ENCODE measurements around the gene DUS4L. TPM values are rescaled to one million over a fixed set of nuclear protein-coding genes. Genes with fewer than 3 reads are reported as not detected.

Gene DUS4L
- total and polyA plus RNA-seq, 2 donors = 7.6 to 7.8 TPM

DNA sequence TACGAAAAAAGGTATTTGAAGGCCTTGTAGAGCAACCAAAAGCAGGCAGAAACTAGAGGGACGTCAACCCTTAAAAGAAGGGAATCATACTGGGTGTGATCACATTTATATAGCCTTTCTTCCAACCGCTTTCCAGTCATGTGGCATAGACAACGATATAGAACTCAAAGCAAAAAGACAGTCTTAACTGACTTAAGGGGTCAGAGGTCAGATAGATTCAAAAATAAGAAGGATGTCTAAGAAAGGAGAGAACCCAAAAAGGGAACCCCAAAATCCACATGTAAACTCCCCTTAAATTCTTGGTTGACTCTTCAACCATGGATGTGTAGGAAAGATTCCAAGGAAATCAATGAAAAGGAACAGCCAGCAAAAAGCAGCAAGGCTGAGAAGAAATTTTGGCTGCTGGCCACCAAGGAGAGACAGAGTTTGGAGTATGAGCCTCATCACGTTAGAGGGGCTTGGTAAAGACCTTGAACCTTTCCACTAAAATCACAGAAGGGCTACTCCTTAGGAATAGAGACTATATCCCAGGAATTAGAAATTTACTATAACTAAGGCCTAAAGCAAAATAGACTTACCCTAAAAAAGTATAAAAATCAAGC lies 24.9 kb downstream of the DUS4L start:
- WGBS = 96% methylated on average over 5 of the region's 5 CpGs
- H3K36me3 ChIP-seq (ENCODE audit: control insufficient read depth in 2 of 2, insufficient read depth in 2 of 2, low read length in 1 of 2) = peaks cover 0 to 7% of the 10 kb centered on the region in 2 donors
- no peak overlapping the region for H3K4me3 ChIP-seq (ENCODE audit: low read length in 2 of 2)
- no peak overlapping the region for H3K27ac ChIP-seq (ENCODE audit: low read depth in 1 of 2, low read length in 1 of 2)
- H3K4me1 ChIP-seq (ENCODE audit: control insufficient read depth in 2 of 2, insufficient read depth in 2 of 2, low read length in 2 of 2) = no peaks in the 10 kb centered on the region
- no peak for DNase-seq (ENCODE audit: low read depth in 6 of 9, low spot score in 9 of 9)
- no peaks in the 10 kb centered on the region for H3K27me3 ChIP-seq (ENCODE audit: control insufficient read depth in 2 of 2, insufficient read depth in 1 of 2, low read length in 1 of 2)
- H3K9me3 ChIP-seq (ENCODE audit: control insufficient read depth in 2 of 2, insufficient read depth in 1 of 2, low read length in 1 of 2) = no peaks in the 10 kb centered on the region

DNA sequence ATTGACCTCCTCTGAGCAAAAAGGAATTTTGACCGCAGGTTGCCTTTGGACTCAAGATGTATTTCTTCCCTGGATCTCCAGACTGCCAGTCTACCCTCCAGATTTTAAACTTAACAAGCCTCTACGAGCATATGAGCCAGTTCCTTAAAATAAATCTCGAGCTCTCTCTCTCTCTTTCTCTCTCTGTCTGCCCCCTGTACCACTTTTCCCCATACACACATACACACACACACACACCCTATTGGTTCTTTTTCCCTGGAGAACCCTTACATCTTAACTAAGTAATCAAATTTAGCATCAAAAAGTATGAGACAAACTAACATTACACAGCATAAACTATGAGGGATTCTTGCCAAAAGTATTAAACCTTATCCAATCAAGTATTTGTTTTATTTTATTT lies 27.6 kb downstream of the DUS4L start:
- Histone ChIP-seq H3K9me3 (ENCODE audit: control insufficient read depth in 2 of 2, insufficient read depth in 1 of 2, low read length in 1 of 2) (no peaks in the 10 kb centered on the region), H3K4me3 (ENCODE audit: low read length in 2 of 2) (no peak overlapping the region), H3K36me3 (ENCODE audit: control insufficient read depth in 2 of 2, insufficient read depth in 2 of 2, low read length in 1 of 2) (peaks cover 0 to 5% of the 10 kb centered on the region in 2 donors), H3K4me1 (ENCODE audit: control insufficient read depth in 2 of 2, insufficient read depth in 2 of 2, low read length in 2 of 2) (no peaks in the 10 kb centered on the region), H3K27ac (ENCODE audit: low read depth in 1 of 2, low read length in 1 of 2) (no peak overlapping the region), H3K27me3 (ENCODE audit: control insufficient read depth in 2 of 2, insufficient read depth in 1 of 2, low read length in 1 of 2) (no peaks in the 10 kb centered on the region)
- DNase-seq (ENCODE audit: low read depth in 6 of 9, low spot score in 9 of 9) = no peak
- WGBS = 94% methylated on average over 3 of the region's 3 CpGs

DNA sequence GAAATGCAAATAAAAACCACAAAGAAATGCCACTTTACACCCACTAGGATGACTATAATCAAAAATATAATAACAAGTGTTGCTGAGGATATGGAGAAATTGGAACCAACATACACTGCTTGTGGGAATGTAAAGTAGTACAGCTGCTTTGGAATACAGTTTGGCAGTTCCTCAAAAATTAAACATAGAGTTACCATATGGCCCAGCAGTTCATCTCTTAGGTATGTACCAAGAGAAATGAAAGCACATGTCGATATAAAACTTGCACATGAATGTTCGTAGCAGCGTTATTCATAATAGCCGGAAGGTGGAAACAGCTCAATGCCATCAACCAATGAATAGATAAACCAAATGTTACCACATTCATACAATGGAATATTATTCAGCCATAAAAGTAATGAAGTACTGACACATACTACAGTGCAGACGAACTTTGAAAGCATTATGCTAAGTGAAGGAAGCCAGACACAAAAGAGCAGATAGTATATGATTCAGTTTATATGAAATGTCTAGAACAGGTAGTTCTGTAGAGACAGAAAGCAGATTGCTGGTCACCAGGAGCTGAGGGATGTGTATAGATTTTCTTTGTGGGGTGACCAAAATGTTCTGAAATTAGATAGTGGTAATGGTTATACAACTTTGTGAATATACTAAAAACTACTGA lies 28.7 kb downstream of the DUS4L start:
- no peak for DNase-seq (ENCODE audit: low read depth in 6 of 9, low spot score in 9 of 9)
- Histone ChIP-seq H3K36me3 (ENCODE audit: control insufficient read depth in 2 of 2, insufficient read depth in 2 of 2, low read length in 1 of 2) (peaks cover 0 to 7% of the 10 kb centered on the region in 2 donors), H3K4me1 (ENCODE audit: control insufficient read depth in 2 of 2, insufficient read depth in 2 of 2, low read length in 2 of 2) (no peaks in the 10 kb centered on the region), H3K9me3 (ENCODE audit: control insufficient read depth in 2 of 2, insufficient read depth in 1 of 2, low read length in 1 of 2) (no peaks in the 10 kb centered on the region), H3K4me3 (ENCODE audit: low read length in 2 of 2) (no peak overlapping the region), H3K27me3 (ENCODE audit: control insufficient read depth in 2 of 2, insufficient read depth in 1 of 2, low read length in 1 of 2) (no peaks in the 10 kb centered on the region), H3K27ac (ENCODE audit: low read depth in 1 of 2, low read length in 1 of 2) (no peak overlapping the region)
- over 99% methylated on average over 5 of the region's 5 CpGs for WGBS

DNA sequence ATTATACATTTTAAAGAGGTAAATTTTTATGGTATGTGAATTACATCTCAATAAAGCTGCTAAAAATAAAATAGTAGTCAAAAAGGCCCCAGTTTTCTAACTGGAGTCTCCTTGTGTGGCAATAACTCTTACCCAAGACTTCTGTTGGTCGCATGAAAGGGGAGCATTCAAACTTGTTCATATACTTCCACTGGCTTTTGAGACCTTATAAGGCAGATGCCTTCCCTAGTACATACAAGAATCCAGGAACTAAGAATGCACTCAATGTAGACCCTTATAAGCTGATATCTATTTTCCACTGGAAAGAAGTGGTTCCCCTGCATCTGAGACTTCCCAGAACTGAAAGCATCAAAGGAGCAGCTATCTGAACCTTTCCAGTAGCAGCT lies 29.2 kb downstream of the DUS4L start:
- Histone ChIP-seq H3K9me3 (ENCODE audit: control insufficient read depth in 2 of 2, insufficient read depth in 1 of 2, low read length in 1 of 2) (no peaks in the 10 kb centered on the region), H3K4me1 (ENCODE audit: control insufficient read depth in 2 of 2, insufficient read depth in 2 of 2, low read length in 2 of 2) (no peaks in the 10 kb centered on the region), H3K4me3 (ENCODE audit: low read length in 2 of 2) (no peak overlapping the region), H3K36me3 (ENCODE audit: control insufficient read depth in 2 of 2, insufficient read depth in 2 of 2, low read length in 1 of 2) (peaks cover 0 to 7% of the 10 kb centered on the region in 2 donors), H3K27me3 (ENCODE audit: control insufficient read depth in 2 of 2, insufficient read depth in 1 of 2, low read length in 1 of 2) (no peaks in the 10 kb centered on the region), H3K27ac (ENCODE audit: low read depth in 1 of 2, low read length in 1 of 2) (no peak overlapping the region)
- DNase-seq (ENCODE audit: low read depth in 6 of 9, low spot score in 9 of 9) = no peak
- WGBS = 100% methylated on average over 1 of the region's 1 CpG

DNA sequence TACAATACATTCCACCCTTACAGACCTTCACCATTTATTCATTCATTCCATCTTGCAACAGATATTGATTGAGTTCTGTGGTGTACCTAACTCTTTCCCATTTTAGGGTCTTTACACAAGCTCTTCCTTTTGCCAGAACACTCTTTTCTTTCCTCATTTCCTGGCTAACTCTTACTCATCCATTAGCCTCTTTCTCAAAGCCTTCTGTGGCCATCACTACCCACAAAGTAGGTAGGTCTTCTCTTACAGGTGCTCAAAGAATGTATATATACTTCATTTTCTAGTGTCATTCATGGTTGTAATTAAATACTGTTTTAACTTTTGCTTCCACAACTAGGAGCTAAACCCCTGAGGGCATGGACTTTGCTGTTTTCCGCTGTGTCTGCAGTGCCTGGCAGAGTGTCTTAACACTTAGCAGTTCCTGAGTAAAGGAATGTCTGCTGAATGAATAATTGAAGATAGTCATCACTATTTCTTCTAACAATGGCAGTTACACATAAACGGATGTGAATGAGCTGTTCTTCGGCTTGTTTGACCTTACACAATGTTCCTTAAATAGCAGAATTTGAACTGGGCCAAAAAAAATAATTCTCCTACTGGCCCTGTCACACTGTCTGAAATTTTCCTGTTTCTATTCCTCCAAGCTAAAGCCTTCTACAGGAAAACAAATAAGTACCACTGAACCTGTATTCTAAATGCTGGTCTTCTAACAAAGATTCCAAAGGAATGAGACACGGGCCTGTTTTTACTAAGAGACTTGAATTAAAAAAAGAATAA lies 31.4 kb downstream of the DUS4L start:
- WGBS = 91% methylated on average over 4 of the region's 4 CpGs
- DNase-seq (ENCODE audit: low read depth in 6 of 9, low spot score in 9 of 9) = no peak
- H3K36me3 ChIP-seq (ENCODE audit: control insufficient read depth in 2 of 2, insufficient read depth in 2 of 2, low read length in 1 of 2) = peaks cover 0 to 7% of the 10 kb centered on the region in 2 donors

DNA sequence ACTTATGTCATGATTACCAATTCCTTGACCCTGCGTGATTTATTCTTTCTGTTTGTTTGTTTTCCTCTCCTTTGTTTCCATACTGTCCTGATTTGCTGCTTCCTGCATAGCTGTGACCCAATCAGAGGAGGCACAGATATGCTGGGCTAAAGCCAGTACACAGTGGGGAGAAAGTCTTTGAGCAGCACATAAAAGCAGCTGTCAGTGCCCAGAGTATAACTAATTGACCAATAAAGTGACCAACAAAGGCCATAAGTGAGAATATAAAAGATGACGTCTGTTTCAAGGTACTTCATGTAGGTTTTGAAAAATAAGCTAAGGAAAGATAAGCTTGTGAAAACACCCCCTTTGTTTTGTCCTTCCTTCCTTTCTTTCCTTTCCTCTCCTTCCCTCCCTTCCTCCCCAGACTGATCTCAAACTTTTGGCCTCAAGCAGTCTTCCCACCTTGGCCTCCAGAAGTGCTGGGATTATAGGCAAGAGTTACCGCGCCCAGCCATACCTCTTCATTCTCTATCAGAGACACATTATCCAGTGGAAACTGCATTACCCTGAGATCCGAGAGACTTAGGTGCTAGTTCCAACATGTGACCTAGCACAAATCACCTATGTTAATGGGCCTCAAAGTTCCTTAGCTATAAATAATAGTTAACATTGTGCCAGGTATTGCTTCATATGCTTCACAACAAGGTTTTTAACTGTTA lies 33.3 kb downstream of the DUS4L start:
- 96% methylated on average over 5 of the region's 5 CpGs for WGBS
- no peak overlapping the region for H3K27ac ChIP-seq (ENCODE audit: low read depth in 1 of 2, low read length in 1 of 2)

More for the DNA sequence above, 31.4 kb downstream of the DUS4L start:
- Histone ChIP-seq H3K27me3 (ENCODE audit: control insufficient read depth in 2 of 2, insufficient read depth in 1 of 2, low read length in 1 of 2) (no peaks in the 10 kb centered on the region), H3K27ac (ENCODE audit: low read depth in 1 of 2, low read length in 1 of 2) (no peak overlapping the region), H3K9me3 (ENCODE audit: control insufficient read depth in 2 of 2, insufficient read depth in 1 of 2, low read length in 1 of 2) (no peaks in the 10 kb centered on the region), H3K4me1 (ENCODE audit: control insufficient read depth in 2 of 2, insufficient read depth in 2 of 2, low read length in 2 of 2) (no peaks in the 10 kb centered on the region), H3K4me3 (ENCODE audit: low read length in 2 of 2) (no peak overlapping the region)

DNA sequence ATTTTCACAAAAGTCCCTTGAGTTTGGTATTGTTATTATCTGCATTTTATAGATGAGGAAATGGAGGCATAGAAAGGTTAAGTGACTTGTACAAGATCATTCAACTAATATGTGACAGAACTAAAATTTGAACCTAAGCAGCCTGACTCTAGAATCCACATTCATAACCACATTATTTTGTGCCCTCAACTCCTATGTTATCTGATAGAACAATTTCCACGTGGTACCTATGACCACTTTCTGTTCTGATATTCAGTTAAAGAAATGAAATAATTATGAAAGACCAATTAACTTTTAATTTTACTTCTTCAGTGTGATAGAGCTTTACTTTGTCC lies 33.8 kb downstream of the DUS4L start:
- H3K27ac ChIP-seq (ENCODE audit: low read depth in 1 of 2, low read length in 1 of 2) = no peak overlapping the region
- no peaks in the 10 kb centered on the region for H3K9me3 ChIP-seq (ENCODE audit: control insufficient read depth in 2 of 2, insufficient read depth in 1 of 2, low read length in 1 of 2)
- no peak for DNase-seq (ENCODE audit: low read depth in 6 of 9, low spot score in 9 of 9)
- H3K4me3 ChIP-seq (ENCODE audit: low read length in 2 of 2) = no peak overlapping the region
- no peaks in the 10 kb centered on the region for H3K4me1 ChIP-seq (ENCODE audit: control insufficient read depth in 2 of 2, insufficient read depth in 2 of 2, low read length in 2 of 2)
- H3K36me3 ChIP-seq (ENCODE audit: control insufficient read depth in 2 of 2, insufficient read depth in 2 of 2, low read length in 1 of 2) = peaks cover 0 to 7% of the 10 kb centered on the region in 2 donors
- H3K27me3 ChIP-seq (ENCODE audit: control insufficient read depth in 2 of 2, insufficient read depth in 1 of 2, low read length in 1 of 2) = no peaks in the 10 kb centered on the region
- WGBS = 96% methylated on average over 1 of the region's 1 CpG

More for the DNA sequence above, 33.3 kb downstream of the DUS4L start:
- Histone ChIP-seq H3K36me3 (ENCODE audit: control insufficient read depth in 2 of 2, insufficient read depth in 2 of 2, low read length in 1 of 2) (peaks cover 0 to 7% of the 10 kb centered on the region in 2 donors), H3K4me3 (ENCODE audit: low read length in 2 of 2) (no peak overlapping the region), H3K4me1 (ENCODE audit: control insufficient read depth in 2 of 2, insufficient read depth in 2 of 2, low read length in 2 of 2) (no peaks in the 10 kb centered on the region), H3K27me3 (ENCODE audit: control insufficient read depth in 2 of 2, insufficient read depth in 1 of 2, low read length in 1 of 2) (no peaks in the 10 kb centered on the region), H3K9me3 (ENCODE audit: control insufficient read depth in 2 of 2, insufficient read depth in 1 of 2, low read length in 1 of 2) (no peaks in the 10 kb centered on the region)
- DNase-seq (ENCODE audit: low read depth in 6 of 9, low spot score in 9 of 9) = no peak

DNA sequence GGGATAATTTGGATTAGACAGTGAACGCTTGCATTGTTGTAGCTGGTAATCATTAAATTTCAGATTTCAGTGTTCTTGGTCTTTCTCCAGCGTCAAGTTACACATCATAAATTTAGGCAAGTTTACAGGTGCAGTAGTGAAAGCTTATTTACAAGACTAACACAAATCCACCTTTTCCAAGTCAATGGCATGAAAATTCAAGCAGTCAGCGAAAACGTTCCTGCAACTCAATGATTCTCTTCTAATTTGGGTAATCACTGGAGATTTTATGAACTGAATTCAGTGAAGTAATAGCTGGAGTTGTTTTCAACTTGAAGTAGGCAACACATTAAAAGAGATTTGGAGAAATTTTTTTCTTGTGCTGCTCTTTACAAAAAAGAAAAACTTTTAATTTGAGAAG lies 34.2 kb downstream of the DUS4L start:
- no peak overlapping the region for H3K27ac ChIP-seq (ENCODE audit: low read depth in 1 of 2, low read length in 1 of 2)
- no peaks in the 10 kb centered on the region for H3K9me3 ChIP-seq (ENCODE audit: control insufficient read depth in 2 of 2, insufficient read depth in 1 of 2, low read length in 1 of 2)
- no peak for DNase-seq (ENCODE audit: low read depth in 6 of 9, low spot score in 9 of 9)
- no peak overlapping the region for H3K4me3 ChIP-seq (ENCODE audit: low read length in 2 of 2)
- H3K36me3 ChIP-seq (ENCODE audit: control insufficient read depth in 2 of 2, insufficient read depth in 2 of 2, low read length in 1 of 2) = peaks cover 0 to 7% of the 10 kb centered on the region in 2 donors
- no peaks in the 10 kb centered on the region for H3K27me3 ChIP-seq (ENCODE audit: control insufficient read depth in 2 of 2, insufficient read depth in 1 of 2, low read length in 1 of 2)
- WGBS = 93% methylated on average over 4 of the region's 4 CpGs
- no peaks in the 10 kb centered on the region for H3K4me1 ChIP-seq (ENCODE audit: control insufficient read depth in 2 of 2, insufficient read depth in 2 of 2, low read length in 2 of 2)

DNA sequence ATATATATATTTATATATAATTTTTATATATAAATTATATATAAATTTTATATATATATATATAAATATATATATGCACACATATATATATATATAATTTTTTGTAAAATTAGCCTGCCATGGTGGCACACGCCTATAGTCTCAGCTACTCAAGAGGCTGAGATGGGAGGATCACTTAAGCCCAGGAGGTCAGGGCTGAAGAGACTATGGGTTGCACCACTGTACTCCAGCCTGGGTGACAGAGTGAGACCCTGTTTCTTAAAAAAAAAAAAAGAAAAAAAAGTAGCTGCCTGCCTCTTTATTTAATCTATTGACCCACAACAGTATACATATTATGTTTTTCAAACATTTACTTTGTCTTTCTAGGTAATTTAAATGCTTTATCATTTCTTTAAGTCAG lies 35.5 kb downstream of the DUS4L start:
- Histone ChIP-seq H3K4me1 (ENCODE audit: control insufficient read depth in 2 of 2, insufficient read depth in 2 of 2, low read length in 2 of 2) (no peaks in the 10 kb centered on the region), H3K27ac (ENCODE audit: low read depth in 1 of 2, low read length in 1 of 2) (no peak overlapping the region), H3K36me3 (ENCODE audit: control insufficient read depth in 2 of 2, insufficient read depth in 2 of 2, low read length in 1 of 2) (peaks cover 2 to 7% of the 10 kb centered on the region in 2 donors), H3K4me3 (ENCODE audit: low read length in 2 of 2) (no peak overlapping the region), H3K27me3 (ENCODE audit: control insufficient read depth in 2 of 2, insufficient read depth in 1 of 2, low read length in 1 of 2) (no peaks in the 10 kb centered on the region), H3K9me3 (ENCODE audit: control insufficient read depth in 2 of 2, insufficient read depth in 1 of 2, low read length in 1 of 2) (no peaks in the 10 kb centered on the region)
- WGBS = 99% methylated on average over 1 of the region's 1 CpG
- DNase-seq (ENCODE audit: low read depth in 6 of 9, low spot score in 9 of 9) = no peak
